Measurements from ENCODE around the gene PRM1.

Gene PRM1

GRCh38 chr16:11254913-11255736 is 26.0 kb downstream of the PRM1 start:
- CTCF ChIA-PET = interaction anchor here (0.6 to 9.7 kb wide), 47 partner anchors 9 to 484 kb away, joined by 3 to 182 read pairs (median 4); partner anchors contain the start of genes DEXI, PRM3, RMI2 and TNP2
- POLR2A ChIA-PET = interaction anchor here (0.6 to 3.5 kb wide), 51 partner anchors 9 to 329 kb away, joined by 3 to 52 read pairs (median 6); partner anchors contain the start of genes DEXI and TNP2
- peak; percentile 39 for TF ChIP-seq CTCF (IDR thresholded peaks at IDR 0.05; ENCODE audit: control extremely low read depth, extremely low read depth, low read depth, missing control alignments)
- no peak for DNase-seq (ENCODE audit: extremely low spot score)

- CTCF ChIA-PET = interaction anchor here (0.7 to 9.7 kb wide), 18 partner anchors 41 to 315 kb away, joined by 3 to 182 read pairs (median 6); partner anchors contain the start of gene RMI2
- DNase-seq (ENCODE audit: extremely low spot score) = no peak
- TF ChIP-seq CTCF (IDR thresholded peaks at IDR 0.05; ENCODE audit: control extremely low read depth, extremely low read depth, low read depth, missing control alignments) = no peak
- POLR2A ChIA-PET = interaction anchor here (0.6 to 3.5 kb wide), 24 partner anchors 8 to 309 kb away, joined by 3 to 52 read pairs (median 6); partner anchors contain the start of gene TNP2
Observed at GRCh38 chr16:11253995-11254912, 26.9 kb downstream of the PRM1 start.

- TF ChIP-seq CTCF (IDR thresholded peaks at IDR 0.05; ENCODE audit: control extremely low read depth, extremely low read depth, low read depth, missing control alignments) = no peak
- no peak for DNase-seq (ENCODE audit: extremely low spot score)
- POLR2A ChIA-PET = interaction anchor here (0.6 to 3.5 kb wide), 9 partner anchors 10 to 1142 kb away, joined by 3 to 52 read pairs (median 5); no protein-coding TSS in a partner anchor
- CTCF ChIA-PET = interaction anchor here (0.9 to 9.7 kb wide), 8 partner anchors 17 to 300 kb away, joined by 3 to 182 read pairs (median 24); no protein-coding TSS in a partner anchor
Observed at GRCh38 chr16:11253009-11253994, 27.8 kb downstream of the PRM1 start.

GRCh38 chr16:11252482-11252931 is 28.6 kb downstream of the PRM1 start:
- no peak for DNase-seq (ENCODE audit: extremely low spot score)
- no peak for TF ChIP-seq CTCF (IDR thresholded peaks at IDR 0.05; ENCODE audit: control extremely low read depth, extremely low read depth, low read depth, missing control alignments)
- ChIA-PET POLR2A (interaction anchor here (0.6 to 2.3 kb wide), 8 partner anchors 28 to 294 kb away, joined by 3 to 28 read pairs (median 4); no protein-coding TSS in a partner anchor), CTCF (interaction anchor here (0.9 to 2.1 kb wide), 4 partner anchors 16 to 289 kb away, joined by 3 to 9 read pairs (median 4); no protein-coding TSS in a partner anchor)

- peak; percentile 73 for DNase-seq (ENCODE audit: extremely low spot score)
- ChIA-PET POLR2A (interaction anchor here (0.6 to 2.3 kb wide), 13 partner anchors 27 to 377 kb away, joined by 3 to 28 read pairs (median 4); no protein-coding TSS in a partner anchor), CTCF (interaction anchor here (0.6 to 2.1 kb wide), 7 partner anchors 15 to 288 kb away, joined by 3 to 9 read pairs (median 3); no protein-coding TSS in a partner anchor)
- TF ChIP-seq CTCF (IDR thresholded peaks at IDR 0.05; ENCODE audit: control extremely low read depth, extremely low read depth, low read depth, missing control alignments) = no peak
Observed at GRCh38 chr16:11251525-11252481, 29.3 kb downstream of the PRM1 start.

Measured in GM10248 (cell line).